Keratinocyte (primary cell): Measurements from ENCODE around the gene FGF12. TPM values are rescaled to one million over a fixed set of nuclear protein-coding genes. Genes with fewer than 3 reads are reported as not detected.

Experiments
- DNase-seq: peaks from one replicate; pipeline ENCODE4 v3.0.0-alpha.2; 2011; ENCODE audit warnings: low read depth, missing footprints, low spot score
- FAIRE-seq: peaks from 2 replicates; lab custom pipeline; 2011; peaks lifted over from hg19 to GRCh38; lab: Jason Lieb, UNC
- H2AFZ ChIP-seq: 2 replicates; pipeline ENCODE4 v1.6.0; 2012; ENCODE audit warnings: low read length, control low read depth, inconsistent platforms; ENCODE audit not compliant: control insufficient read depth
- H3K27ac ChIP-seq: 2 replicates; pipeline ENCODE4 v1.5.1; 2011; ENCODE audit warnings: low read length; ENCODE audit not compliant: control insufficient read depth, insufficient read depth
- H3K27me3 ChIP-seq: 3 replicates; pipeline ENCODE4 v1.6.0; 2011; ENCODE audit warnings: low read length; ENCODE audit not compliant: control insufficient read depth, insufficient read depth; ENCODE audit errors: extremely low read depth
- H3K36me3 ChIP-seq, 2 experiments: 2 replicates in 1 of 2; 3 replicates in 1 of 2; pipeline ENCODE4 v1.5.1; 2011; ENCODE audit warnings: low read length in 2 of 2, mild to moderate bottlenecking in 1 of 2; ENCODE audit not compliant: control insufficient read depth in 2 of 2, insufficient read depth in 2 of 2; ENCODE audit errors: extremely low read depth in 1 of 2
- H3K4me1 ChIP-seq: 3 replicates; pipeline ENCODE4 v1.5.1; 2011; ENCODE audit warnings: low read length; ENCODE audit not compliant: control insufficient read depth, insufficient read depth; ENCODE audit errors: extremely low read depth
- H3K4me2 ChIP-seq: 3 replicates; pipeline ENCODE4 v1.6.0; 2011; ENCODE audit warnings: low read depth, low read length; ENCODE audit not compliant: control insufficient read depth, insufficient read depth; ENCODE audit errors: extremely low read depth
- H3K4me3 ChIP-seq, 3 experiments: fragments of 200-600 bp in 1 of 3; sonication (generic) in 1 of 3; 2 replicates in 2 of 3; 3 replicates in 1 of 3; pipeline ENCODE4 v1.5.1; 2011 to 2016; ENCODE audit warnings: low read length in 3 of 3, mild to moderate bottlenecking in 3 of 3, control low read depth in 2 of 3, inconsistent platforms in 1 of 3, low read depth in 1 of 3, mixed read lengths in 1 of 3, mixed run types in 1 of 3, moderate library complexity in 1 of 3; ENCODE audit not compliant: control insufficient read depth in 2 of 3, insufficient read depth in 2 of 3; ENCODE audit errors: extremely low read depth in 1 of 3
- H3K79me2 ChIP-seq: 2 replicates; pipeline ENCODE4 v1.6.0; 2012; ENCODE audit warnings: low read length; ENCODE audit not compliant: control insufficient read depth, insufficient read depth
- H3K9ac ChIP-seq: 3 replicates; pipeline ENCODE4 v1.6.0; 2011; ENCODE audit warnings: low read length; ENCODE audit not compliant: control insufficient read depth, insufficient read depth; ENCODE audit errors: extremely low read depth
- H3K9me1 ChIP-seq: 3 replicates; pipeline ENCODE4 v1.6.0; 2011; ENCODE audit warnings: low read length; ENCODE audit not compliant: control insufficient read depth, insufficient read depth; ENCODE audit errors: extremely low read depth
- H3K9me3 ChIP-seq: 2 replicates; pipeline ENCODE4 v1.5.1; 2012; ENCODE audit warnings: low read depth, low read length; ENCODE audit not compliant: control insufficient read depth
- H4K20me1 ChIP-seq: 3 replicates; pipeline ENCODE4 v1.6.0; 2011; ENCODE audit warnings: low read length; ENCODE audit not compliant: control insufficient read depth, insufficient read depth; ENCODE audit errors: extremely low read depth
- CTCF ChIP-seq, 3 experiments: IDR thresholded peaks in 1 of 3; conservative IDR thresholded peaks in 1 of 3; optimal IDR thresholded peaks in 1 of 3; 2 replicates in 2 of 3; 3 replicates in 1 of 3; pipeline versions ENCODE3 to v1.5.1; 2011; ENCODE audit warnings: low read length in 3 of 3, mild to moderate bottlenecking in 3 of 3, moderate library complexity in 2 of 3, control low read depth in 1 of 3, inconsistent platforms in 1 of 3; ENCODE audit not compliant: insufficient read depth in 2 of 3; ENCODE audit errors: extremely low read depth in 1 of 3
- EZH2 ChIP-seq: IDR thresholded peaks from one replicate; pipeline ENCODE4 v1.6.1; 2012; ENCODE audit warnings: inconsistent platforms, mild to moderate bottlenecking, low read length, moderate library complexity
- dilution Hi-C: fragments of 300-500 bp; cut with MboI; formaldehyde crosslinking; loops from one replicate; pipeline ENCODE4 v1.7.0; 2020; ENCODE audit warnings: low sequenced_read_pairs; ENCODE audit not compliant: extremely low pct_ligation_motif_present
- polyA plus RNA-seq, 5 experiments: library from polyadenylated mRNA; depleted of rRNA in 3 of 5; stranded (reverse) in 3 of 5; stranded (forward) in 1 of 5; unstranded in 1 of 5; fragments of >200 nt; gene quantifications; 1 replicate in 1 of 5; 2 replicates in 3 of 5; 3 replicates in 1 of 5; pipeline versions ENCODE4 v1.2.1 to v1.2.3, GENCODE V29; 2011 to 2012; ENCODE audit warnings: missing spikeins in 2 of 5, low read depth in 1 of 5, low replicate concordance in 1 of 5

FGF12 gene
- polyA plus RNA-seq, 1 donor (not counting 4 experiments of a cell fraction or from before 2014, with no cell fraction given), result 4.1 TPM

- no peaks in the 10 kb centered on the region for H3K27me3 ChIP-seq
- H3K9me3 ChIP-seq, result peaks cover 2% of the 10 kb centered on the region
- H3K9me1 ChIP-seq, result no peaks in the 10 kb centered on the region
- H3K79me2 ChIP-seq, result no peaks in the 10 kb centered on the region
- no peaks in the 10 kb centered on the region for H3K4me1 ChIP-seq
- FAIRE-seq, result no peak
- H3K4me3 ChIP-seq, result no peak overlapping the region
- H3K4me2 ChIP-seq, result no peak overlapping the region
- H3K36me3 ChIP-seq, result no peaks in the 10 kb centered on the region
- peak; percentile 42 to 68 (median 59) for TF ChIP-seq CTCF (optimal IDR thresholded peaks at IDR 0.05 in 1 of 3, IDR thresholded peaks at IDR 0.05 in 1 of 3, conservative IDR thresholded peaks at IDR 0.05 in 1 of 3; ENCODE audit: extremely low read depth in 1 of 3, insufficient read depth in 2 of 3, low read length in 3 of 3)
- no peak for TF ChIP-seq EZH2
- no peaks in the 10 kb centered on the region for H4K20me1 ChIP-seq
- no peak for DNase-seq
- H3K9ac ChIP-seq, result no peak overlapping the region
- no peak overlapping the region for H3K27ac ChIP-seq
- no peak overlapping the region for H2AFZ ChIP-seq
- dilution Hi-C loops, result no loop called here
These were observed 45.0 kb upstream of the FGF12 start for GRCh38 chr3:192772240-192772894.

GRCh38 chr3:192758654-192759053 is 31.3 kb upstream of the FGF12 start:
- FAIRE-seq, result no peak
- Histone ChIP-seq H3K36me3 (no peaks in the 10 kb centered on the region), H3K4me1 (no peaks in the 10 kb centered on the region), H3K4me3 (no peak overlapping the region), H3K9me3 (no peaks in the 10 kb centered on the region), H3K27ac (no peak overlapping the region), H4K20me1 (no peaks in the 10 kb centered on the region), H2AFZ (no peak overlapping the region), H3K79me2 (no peaks in the 10 kb centered on the region), H3K4me2 (no peak overlapping the region), H3K27me3 (no peaks in the 10 kb centered on the region), H3K9me1 (no peaks in the 10 kb centered on the region), H3K9ac (no peak overlapping the region)
- no peak for TF ChIP-seq EZH2
- no peak for TF ChIP-seq CTCF (optimal IDR thresholded peaks at IDR 0.05 in 1 of 3, IDR thresholded peaks at IDR 0.05 in 1 of 3, conservative IDR thresholded peaks at IDR 0.05 in 1 of 3; ENCODE audit: extremely low read depth in 1 of 3, insufficient read depth in 2 of 3, low read length in 3 of 3)
- dilution Hi-C loops, result no loop called here
- DNase-seq, result no peak
